ENCODE measurements around the gene CNN2. TPM values are rescaled to one million over a fixed set of nuclear protein-coding genes. Genes with fewer than 3 reads are reported as not detected.

Gene CNN2
- total RNA-seq, 6 experiments from 2014 or later = 16.4 to 53.8 (median 22.2) TPM

- Histone ChIP-seq H3K9me3 (no peaks in the 10 kb centered on the region), H3K4me3 (no peak overlapping the region), H3K4me1 (peaks cover 0 to 41% (median 7%) of the 10 kb centered on the region in 4 donors), H3K27me3 (no peaks in the 10 kb centered on the region), H3K36me3 (peaks cover 0 to 4% (median 0%) of the 10 kb centered on the region in 4 donors), H3K27ac (no peak overlapping the region)
- intact Hi-C loops (cut with DNase I) = loop anchor here in 1 of 2 donors (10.0 kb wide), 1 partner anchor 137 kb away; the partner anchor contains the start of genes CFD and ELANE
- TF ChIP-seq POLR2A (IDR thresholded peaks at IDR 0.05) = no peak
- no peak for TF ChIP-seq CTCF (IDR thresholded peaks at IDR 0.05)
- peak in 1 of 3 donors; percentile 40 for DNase-seq
- WGBS (ENCODE audit: insufficient coverage, low coverage, low lambda C conversion rate, missing lambda C conversion rate) = 83% methylated on average over 16 of the region's 47 CpGs
- ATAC-seq = peak in 3 of 4 donors; percentile 8 to 61 (median 25)
These were observed 35.1 kb upstream of the CNN2 start for GRCh38 chr19:991174-991931.

- H3K9me3 ChIP-seq = no peaks in the 10 kb centered on the region
- no peaks in the 10 kb centered on the region for H3K36me3 ChIP-seq
- intact Hi-C loops (cut with DNase I) = loop anchor here in 1 of 2 donors (10.0 kb wide), 1 partner anchor 137 kb away; the partner anchor contains the start of genes CFD and ELANE
- no peak for TF ChIP-seq POLR2A (IDR thresholded peaks at IDR 0.05)
- no peak for TF ChIP-seq CTCF (IDR thresholded peaks at IDR 0.05)
- DNase-seq (no peak), ATAC-seq (no peak)
- no CpG with 5 or more reads among the region's 42 CpGs for WGBS (ENCODE audit: insufficient coverage, low coverage, low lambda C conversion rate, missing lambda C conversion rate)
- peaks cover 0 to 44% (median 7%) of the 10 kb centered on the region in 4 donors for H3K4me1 ChIP-seq
- H3K27ac ChIP-seq = peak overlapping the region in 1 of 3 donors; percentile 91
- no peaks in the 10 kb centered on the region for H3K27me3 ChIP-seq
- H3K4me3 ChIP-seq = no peak overlapping the region
These were observed 34.3 kb upstream of the CNN2 start for GRCh38 chr19:991932-992669.

- peak overlapping the region in 2 of 3 donors; percentile 16 to 91 for H3K27ac ChIP-seq
- WGBS (ENCODE audit: insufficient coverage, low coverage, low lambda C conversion rate, missing lambda C conversion rate) = 45% methylated on average over 10 of the region's 13 CpGs
- no peaks in the 10 kb centered on the region for H3K9me3 ChIP-seq
- DNase-seq = peak in 1 of 3 donors; percentile 18
- no peaks in the 10 kb centered on the region for H3K36me3 ChIP-seq
- H3K27me3 ChIP-seq = peaks cover 0 to 3% of the 10 kb centered on the region in 2 donors
- ATAC-seq = peak in 1 of 4 donors; percentile 8
- H3K4me3 ChIP-seq = peak overlapping the region in 1 of 3 donors; percentile 17
- peaks cover 0 to 44% (median 7%) of the 10 kb centered on the region in 4 donors for H3K4me1 ChIP-seq
- TF ChIP-seq CTCF (IDR thresholded peaks at IDR 0.05) = no peak
- no peak for TF ChIP-seq POLR2A (IDR thresholded peaks at IDR 0.05)
- intact Hi-C loops (cut with DNase I) = loop anchor here in 1 of 2 donors (10.0 kb wide), 1 partner anchor 138 kb away; the partner anchor contains the start of genes CFD and ELANE
These were observed 33.7 kb upstream of the CNN2 start for GRCh38 chr19:992670-993055.

DNA sequence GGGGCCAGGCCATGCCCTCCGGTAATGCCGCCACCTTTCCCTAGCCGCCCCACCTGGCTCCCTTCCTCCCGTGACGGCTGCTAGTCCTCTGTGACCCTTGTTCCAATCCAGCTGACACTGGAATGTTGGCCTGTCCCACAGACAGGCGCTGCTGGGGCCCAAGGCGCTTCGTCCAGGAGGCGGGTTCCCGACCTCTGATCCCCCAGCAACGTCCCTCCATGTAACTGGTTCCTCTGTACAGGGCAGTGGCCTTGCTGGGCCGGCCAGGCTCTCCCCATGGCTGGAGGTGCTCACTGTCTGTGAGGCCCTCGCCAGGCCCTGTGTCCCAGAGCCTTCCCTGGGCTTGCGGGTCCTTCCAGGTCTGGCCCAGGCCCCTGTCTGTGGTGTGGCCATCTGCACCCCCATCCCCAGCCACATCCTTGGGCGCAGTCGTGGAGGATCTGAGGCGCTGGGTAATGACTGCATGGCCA is 33.0 kb upstream of the CNN2 start:
- 29% methylated on average over 4 of the region's 17 CpGs for WGBS (ENCODE audit: insufficient coverage, low coverage, low lambda C conversion rate, missing lambda C conversion rate)
- intact Hi-C loops (cut with DNase I) = loop anchor here in 1 of 2 donors (10.0 kb wide), 1 partner anchor 139 kb away; the partner anchor contains the start of genes CFD and ELANE
- DNase-seq = peak; percentile 57 to 91 (median 90)
- Histone ChIP-seq H3K36me3 (no peaks in the 10 kb centered on the region), H3K9me3 (no peaks in the 10 kb centered on the region), H3K27ac (peak overlapping the region in 2 of 3 donors; percentile 16 to 91), H3K4me3 (peak overlapping the region in 1 of 3 donors; percentile 17), H3K4me1 (peaks cover 0 to 44% (median 7%) of the 10 kb centered on the region in 4 donors), H3K27me3 (peaks cover 0 to 11% of the 10 kb centered on the region in 2 donors)
- ATAC-seq = peak; percentile 54 to 74 (median 64)
- TF ChIP-seq POLR2A (IDR thresholded peaks at IDR 0.05) (no peak), CTCF (IDR thresholded peaks at IDR 0.05) (no peak)
